Measurements from ENCODE around the gene CLASP1.

Gene CLASP1

DNA sequence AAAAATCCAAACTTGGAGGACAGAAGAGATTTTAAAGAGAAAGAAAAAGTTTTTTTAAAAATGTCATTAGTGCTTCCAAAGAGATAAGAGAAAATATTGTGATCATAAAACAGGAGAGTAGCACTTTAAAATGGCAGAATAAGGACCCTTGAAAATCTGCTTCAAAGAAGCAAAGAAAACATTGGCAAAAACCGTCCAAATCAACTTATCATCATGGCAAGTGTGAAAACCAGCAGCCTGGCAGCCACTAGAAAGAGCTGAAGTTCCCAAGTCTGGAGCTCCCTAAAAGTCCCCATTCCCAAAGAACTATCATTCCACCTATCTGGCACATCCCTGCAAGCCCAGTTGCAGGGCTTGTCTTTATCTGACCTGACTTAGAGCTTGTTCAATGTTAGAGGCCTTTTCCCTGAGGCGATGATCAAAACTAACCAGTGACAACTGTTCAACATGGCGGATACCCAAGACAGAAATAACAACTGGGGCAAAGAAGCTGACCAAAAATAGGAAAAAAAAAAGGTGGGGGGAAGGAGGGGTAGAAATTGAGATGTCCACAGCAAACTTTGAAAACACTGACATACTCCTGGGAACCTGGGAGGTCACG lies 143.2 kb downstream of the CLASP1 start:
- Mint-ChIP-seq H3K4me3 (no peak overlapping the region), H3K9me3 (ENCODE audit: low read depth) (no peaks in the 10 kb centered on the region), H3K36me3 (peaks cover 30% of the 10 kb centered on the region), H3K27me3 (no peaks in the 10 kb centered on the region), H3K27ac (no peak overlapping the region), H3K4me1 (ENCODE audit: low read depth) (peaks cover 17% of the 10 kb centered on the region)

DNA sequence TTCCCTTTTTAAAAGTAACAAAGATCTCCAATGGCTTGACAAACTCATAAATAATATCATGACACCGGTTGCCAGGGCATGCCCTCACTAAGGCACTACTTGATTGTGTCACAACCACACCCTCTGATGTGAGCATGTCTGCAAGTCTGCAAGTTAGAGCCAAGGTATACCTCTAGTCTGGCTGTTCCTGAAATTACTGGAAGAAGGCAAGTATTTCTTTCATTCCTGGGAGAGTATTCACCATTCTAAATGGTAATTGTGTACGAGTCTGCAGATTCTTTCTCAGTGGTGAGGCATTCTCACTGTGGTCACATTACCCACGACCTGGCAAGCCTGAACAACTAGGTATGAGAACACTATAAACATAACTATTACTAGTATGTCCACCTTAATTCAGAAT lies 144.3 kb downstream of the CLASP1 start:
- no peaks in the 10 kb centered on the region for H3K9me3 Mint-ChIP-seq (ENCODE audit: low read depth)
- peaks cover 15% of the 10 kb centered on the region for H3K4me1 Mint-ChIP-seq (ENCODE audit: low read depth)
- no peak overlapping the region for H3K27ac Mint-ChIP-seq
- H3K36me3 Mint-ChIP-seq: peaks cover 30% of the 10 kb centered on the region
- no peak overlapping the region for H3K4me3 Mint-ChIP-seq
- H3K27me3 Mint-ChIP-seq: no peaks in the 10 kb centered on the region

DNA sequence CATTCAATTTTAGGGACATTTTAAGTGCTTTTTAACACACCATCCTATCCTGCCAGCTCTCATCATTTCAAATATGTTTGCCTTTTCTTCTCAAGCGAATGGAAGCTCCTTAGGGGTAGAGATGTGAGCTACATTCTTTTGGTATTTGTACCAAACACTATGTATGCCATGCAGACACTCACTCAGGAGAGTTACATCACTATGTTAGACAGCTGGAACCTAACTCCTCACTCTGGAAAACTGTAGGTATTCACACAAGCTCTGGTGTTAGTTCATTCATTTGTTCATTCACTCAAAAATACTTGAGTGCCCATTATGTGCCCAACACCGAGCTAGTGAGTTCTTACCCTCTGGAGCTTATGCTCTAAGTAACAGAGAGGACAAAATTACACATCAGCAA lies 144.9 kb downstream of the CLASP1 start:
- no peaks in the 10 kb centered on the region for H3K27me3 Mint-ChIP-seq

DNA sequence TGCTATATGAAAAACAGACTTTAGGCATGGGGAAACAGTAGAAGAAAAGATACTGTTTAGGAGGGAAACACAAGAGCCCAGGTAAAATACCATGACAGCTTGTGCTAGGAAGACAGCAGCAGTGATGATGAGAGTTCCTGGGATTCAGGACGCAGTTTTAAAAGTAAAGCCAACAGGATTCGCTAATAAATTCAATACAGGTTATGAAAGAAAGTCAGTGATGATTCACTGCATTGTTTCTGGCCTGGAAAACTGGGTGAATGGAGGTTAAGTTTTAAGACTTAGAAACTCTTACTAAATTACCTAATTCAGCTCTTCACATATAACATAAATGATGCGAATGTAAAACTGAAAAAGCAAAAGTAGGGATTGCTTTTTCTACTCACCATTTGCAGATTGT lies 146.5 kb downstream of the CLASP1 start:
- H3K9me3 Mint-ChIP-seq (ENCODE audit: low read depth): no peaks in the 10 kb centered on the region
- no peaks in the 10 kb centered on the region for H3K27me3 Mint-ChIP-seq
- no peak overlapping the region for H3K27ac Mint-ChIP-seq
- H3K36me3 Mint-ChIP-seq: peaks cover 35% of the 10 kb centered on the region
- no peak overlapping the region for H3K4me3 Mint-ChIP-seq
- peaks cover 16% of the 10 kb centered on the region for H3K4me1 Mint-ChIP-seq (ENCODE audit: low read depth)

More for the DNA sequence above, 144.9 kb downstream of the CLASP1 start:
- Mint-ChIP-seq H3K27ac (no peak overlapping the region), H3K9me3 (ENCODE audit: low read depth) (no peaks in the 10 kb centered on the region), H3K4me3 (no peak overlapping the region), H3K36me3 (peaks cover 33% of the 10 kb centered on the region), H3K4me1 (ENCODE audit: low read depth) (peaks cover 16% of the 10 kb centered on the region)

DNA sequence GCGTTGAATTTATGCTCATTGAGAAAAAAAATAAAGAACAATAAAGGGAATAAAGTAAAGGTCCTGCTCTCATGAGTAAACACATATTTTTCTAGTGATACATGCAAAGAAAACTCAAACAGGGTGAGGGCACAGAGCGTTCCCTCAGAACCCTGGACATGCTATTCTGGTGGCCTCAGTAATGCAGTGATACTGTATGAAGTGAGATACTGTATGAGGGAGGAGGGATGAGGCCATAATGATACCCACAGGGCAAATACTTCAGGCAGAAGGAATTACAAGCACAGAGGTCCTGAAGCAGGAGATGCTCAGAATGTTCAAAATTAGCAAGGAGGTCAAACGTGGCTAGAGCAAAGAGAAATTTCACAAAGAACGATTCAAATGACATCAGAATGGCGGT lies 147.0 kb downstream of the CLASP1 start:
- H3K27me3 Mint-ChIP-seq: no peaks in the 10 kb centered on the region
- peaks cover 35% of the 10 kb centered on the region for H3K36me3 Mint-ChIP-seq
- no peaks in the 10 kb centered on the region for H3K9me3 Mint-ChIP-seq (ENCODE audit: low read depth)
- no peak overlapping the region for H3K27ac Mint-ChIP-seq
- no peak overlapping the region for H3K4me3 Mint-ChIP-seq
- H3K4me1 Mint-ChIP-seq (ENCODE audit: low read depth): peaks cover 12% of the 10 kb centered on the region

DNA sequence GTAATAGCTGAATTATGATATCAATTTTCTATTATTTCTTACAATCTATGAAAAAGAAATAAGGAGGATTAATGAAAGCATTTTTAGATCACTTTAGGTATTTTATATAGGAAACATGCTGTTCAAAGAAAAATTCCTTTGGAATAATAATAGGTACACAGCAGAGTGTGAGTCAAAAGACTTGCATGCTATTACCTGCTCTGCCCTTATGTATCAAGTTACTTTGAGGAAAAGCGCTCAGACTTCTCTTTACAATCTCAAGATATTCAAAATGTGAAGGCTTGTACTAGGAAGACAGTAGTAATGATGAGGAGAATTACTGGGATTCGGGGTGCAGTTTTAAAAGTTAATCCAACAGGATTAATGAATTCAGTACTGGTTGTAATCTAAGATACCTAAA lies 147.7 kb downstream of the CLASP1 start:
- Mint-ChIP-seq H3K27me3 (no peaks in the 10 kb centered on the region), H3K4me1 (ENCODE audit: low read depth) (peaks cover 5% of the 10 kb centered on the region), H3K27ac (no peak overlapping the region), H3K4me3 (no peak overlapping the region), H3K36me3 (peaks cover 35% of the 10 kb centered on the region), H3K9me3 (ENCODE audit: low read depth) (no peaks in the 10 kb centered on the region)

DNA sequence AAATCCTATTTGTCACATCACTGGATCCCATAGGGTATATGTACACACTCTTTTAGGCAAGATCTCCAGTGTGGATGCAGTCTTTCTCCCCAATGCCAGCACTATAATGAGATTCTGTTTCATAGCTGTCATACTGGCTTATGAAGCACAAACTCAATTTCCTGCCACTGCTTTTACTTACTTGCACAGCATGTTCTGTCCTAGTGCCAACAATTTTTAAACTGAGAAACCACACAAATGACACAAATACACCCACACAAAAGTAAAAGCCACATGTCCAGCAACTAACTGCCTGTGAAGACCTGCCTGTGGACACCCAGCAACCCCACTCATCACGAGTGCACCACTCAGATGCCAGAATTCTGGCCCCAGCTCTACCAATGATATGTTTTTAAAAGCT lies 148.2 kb downstream of the CLASP1 start:
- H3K36me3 Mint-ChIP-seq: peaks cover 35% of the 10 kb centered on the region
- H3K9me3 Mint-ChIP-seq (ENCODE audit: low read depth): no peaks in the 10 kb centered on the region
- no peak overlapping the region for H3K4me3 Mint-ChIP-seq
- H3K27me3 Mint-ChIP-seq: no peaks in the 10 kb centered on the region
- peaks cover 2% of the 10 kb centered on the region for H3K4me1 Mint-ChIP-seq (ENCODE audit: low read depth)
- no peak overlapping the region for H3K27ac Mint-ChIP-seq

DNA sequence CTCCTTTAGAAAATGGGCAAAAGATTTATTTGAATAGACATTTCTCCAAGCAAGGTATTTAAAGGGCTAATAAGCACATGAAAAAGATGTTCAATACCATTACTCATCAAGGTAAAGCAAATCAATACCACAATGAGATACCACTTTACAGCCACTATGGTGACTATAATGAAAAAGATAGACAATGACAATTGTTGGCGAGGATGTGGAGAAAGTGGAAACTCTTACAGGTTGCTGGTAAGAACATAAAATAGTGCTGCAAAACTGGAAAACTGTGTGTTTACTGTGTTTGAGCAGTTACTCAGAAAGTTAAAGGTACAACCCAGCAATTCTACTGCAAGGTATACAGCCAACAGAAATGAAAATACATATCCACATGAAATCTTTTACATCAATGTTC lies 150.5 kb downstream of the CLASP1 start:
- no peak overlapping the region for H3K4me3 Mint-ChIP-seq
- peaks cover 9% of the 10 kb centered on the region for H3K4me1 Mint-ChIP-seq (ENCODE audit: low read depth)
- H3K9me3 Mint-ChIP-seq (ENCODE audit: low read depth): no peaks in the 10 kb centered on the region
- H3K27me3 Mint-ChIP-seq: no peaks in the 10 kb centered on the region
- peaks cover 41% of the 10 kb centered on the region for H3K36me3 Mint-ChIP-seq
- H3K27ac Mint-ChIP-seq: no peak overlapping the region

DNA sequence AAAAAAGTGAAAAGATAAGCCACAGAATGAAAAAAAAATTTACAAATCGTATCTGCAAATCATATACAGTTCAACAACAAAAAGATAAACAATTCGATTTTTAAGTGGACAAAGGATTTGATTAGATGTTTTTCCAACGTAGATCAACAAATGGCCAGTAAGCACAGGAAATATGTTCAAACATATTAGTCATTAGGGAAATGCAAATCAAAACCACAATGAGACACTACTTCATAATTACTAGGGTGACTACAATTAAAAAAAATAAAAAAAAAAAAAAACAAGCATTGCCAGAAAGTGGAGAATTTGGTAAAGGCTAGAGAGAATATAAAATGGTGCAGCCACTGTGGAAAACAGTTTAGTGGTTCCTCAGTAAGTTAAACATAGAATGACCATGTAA lies 156.9 kb downstream of the CLASP1 start:
- no peak overlapping the region for H3K27ac Mint-ChIP-seq
- H3K4me1 Mint-ChIP-seq (ENCODE audit: low read depth): peaks cover 45% of the 10 kb centered on the region
- H3K36me3 Mint-ChIP-seq: peaks cover 11% of the 10 kb centered on the region
- no peak overlapping the region for H3K4me3 Mint-ChIP-seq
- no peaks in the 10 kb centered on the region for H3K27me3 Mint-ChIP-seq
- H3K9me3 Mint-ChIP-seq (ENCODE audit: low read depth): no peaks in the 10 kb centered on the region

DNA sequence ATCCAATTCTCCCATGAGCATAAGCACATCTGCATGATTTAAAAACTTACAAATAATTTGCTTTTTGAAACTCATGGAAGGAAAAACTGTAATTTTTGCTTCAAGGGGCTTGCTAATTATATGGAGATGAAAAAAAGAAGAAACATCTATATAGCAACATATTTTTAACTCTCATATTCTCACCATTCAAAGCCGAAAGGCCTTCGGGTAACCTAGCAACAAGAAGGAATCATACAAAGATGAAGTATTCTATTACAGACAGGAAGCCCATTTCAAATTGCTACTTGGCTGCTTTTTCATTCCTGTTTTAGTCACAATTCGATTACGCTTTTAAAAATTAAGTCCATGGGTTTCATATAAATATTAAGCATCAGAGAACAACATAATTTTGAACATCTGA lies 157.7 kb downstream of the CLASP1 start:
- H3K27me3 Mint-ChIP-seq: no peaks in the 10 kb centered on the region
- no peak overlapping the region for H3K27ac Mint-ChIP-seq
- H3K9me3 Mint-ChIP-seq (ENCODE audit: low read depth): no peaks in the 10 kb centered on the region
- H3K4me3 Mint-ChIP-seq: no peak overlapping the region
- H3K4me1 Mint-ChIP-seq (ENCODE audit: low read depth): peaks cover 45% of the 10 kb centered on the region
- peaks cover 11% of the 10 kb centered on the region for H3K36me3 Mint-ChIP-seq

DNA sequence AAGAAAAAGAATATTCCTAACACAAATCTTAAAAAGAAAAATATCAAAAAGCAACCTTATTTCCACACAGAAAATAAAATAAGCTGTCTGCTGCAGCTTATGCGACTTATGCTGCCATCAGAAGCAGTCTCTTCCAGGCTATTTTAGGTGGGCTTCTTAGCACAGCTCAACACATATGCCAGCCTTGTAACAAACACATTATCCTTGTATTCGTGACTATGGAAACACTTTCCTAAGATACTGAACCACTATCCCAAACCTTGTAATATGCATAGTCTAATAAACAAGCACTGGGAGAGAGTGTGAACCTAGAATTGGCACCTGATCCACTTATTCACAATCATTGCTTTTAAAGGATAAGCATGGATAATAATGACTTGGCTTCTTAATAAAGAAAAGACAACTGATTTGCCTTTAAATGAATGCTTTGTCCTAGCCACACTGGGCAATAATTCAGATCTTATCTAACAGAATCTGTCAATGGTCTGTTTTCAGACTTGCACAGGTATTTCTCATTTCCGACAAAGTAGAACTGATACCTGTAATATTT lies 158.6 kb downstream of the CLASP1 start:
- Mint-ChIP-seq H3K36me3 (peaks cover 14% of the 10 kb centered on the region), H3K9me3 (ENCODE audit: low read depth) (no peaks in the 10 kb centered on the region), H3K27me3 (no peaks in the 10 kb centered on the region), H3K27ac (no peak overlapping the region), H3K4me3 (no peak overlapping the region), H3K4me1 (ENCODE audit: low read depth) (peaks cover 43% of the 10 kb centered on the region)

DNA sequence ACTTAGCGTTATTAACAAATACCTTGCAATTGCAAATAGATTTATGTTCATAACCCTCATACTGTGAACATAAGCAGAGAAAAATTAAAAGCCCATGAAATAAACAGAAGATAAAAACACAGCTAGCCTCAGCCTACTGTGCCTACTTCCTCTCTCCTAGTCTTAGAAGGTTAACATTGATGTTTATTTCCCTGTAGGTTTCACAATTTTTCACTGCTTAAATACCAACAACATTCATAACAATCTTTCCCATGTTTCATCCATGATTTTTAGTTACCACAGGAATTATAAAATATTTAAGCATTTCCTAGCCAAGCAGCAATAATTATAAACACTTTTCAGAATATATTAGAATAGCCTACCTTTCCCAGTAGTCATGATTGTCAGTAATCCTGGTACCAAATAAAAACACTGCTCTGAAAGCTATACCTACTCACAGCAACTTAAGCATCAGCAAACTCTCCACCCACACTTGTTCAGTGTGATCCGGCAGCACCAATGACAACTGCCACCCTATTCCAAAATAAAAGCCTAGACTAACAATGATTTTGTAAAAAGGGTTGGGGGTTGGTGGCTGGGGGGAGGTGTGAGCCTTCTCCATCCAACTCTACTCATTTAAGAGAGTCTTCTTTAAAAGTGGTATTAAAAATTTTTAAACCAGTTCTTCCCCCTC lies 159.2 kb downstream of the CLASP1 start:
- Mint-ChIP-seq H3K36me3 (peaks cover 14% of the 10 kb centered on the region), H3K4me3 (no peak overlapping the region), H3K27ac (no peak overlapping the region), H3K27me3 (no peaks in the 10 kb centered on the region), H3K9me3 (ENCODE audit: low read depth) (no peaks in the 10 kb centered on the region), H3K4me1 (ENCODE audit: low read depth) (peaks cover 43% of the 10 kb centered on the region)

DNA sequence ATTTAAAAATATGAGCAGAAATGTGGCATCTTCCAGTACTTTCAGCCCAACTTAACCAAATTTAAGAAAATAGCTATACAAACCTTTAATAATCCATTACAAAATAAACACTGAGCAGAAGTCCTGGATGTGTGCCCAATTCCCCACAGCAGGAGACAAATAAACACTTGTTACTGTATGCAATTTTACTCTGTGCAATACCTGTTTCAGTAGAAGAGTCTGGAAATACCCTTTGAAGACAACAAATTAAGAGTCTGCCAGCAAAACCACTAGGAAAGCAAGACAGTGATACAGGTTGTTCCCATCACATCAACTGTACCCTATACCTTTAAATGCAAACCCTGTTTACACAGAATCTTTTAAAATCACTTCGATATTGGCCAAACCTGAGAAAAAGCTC lies 160.0 kb downstream of the CLASP1 start:
- Mint-ChIP-seq H3K4me1 (ENCODE audit: low read depth) (peaks cover 46% of the 10 kb centered on the region), H3K27ac (no peak overlapping the region), H3K9me3 (ENCODE audit: low read depth) (no peaks in the 10 kb centered on the region), H3K4me3 (no peak overlapping the region), H3K36me3 (peaks cover 17% of the 10 kb centered on the region), H3K27me3 (no peaks in the 10 kb centered on the region)

DNA sequence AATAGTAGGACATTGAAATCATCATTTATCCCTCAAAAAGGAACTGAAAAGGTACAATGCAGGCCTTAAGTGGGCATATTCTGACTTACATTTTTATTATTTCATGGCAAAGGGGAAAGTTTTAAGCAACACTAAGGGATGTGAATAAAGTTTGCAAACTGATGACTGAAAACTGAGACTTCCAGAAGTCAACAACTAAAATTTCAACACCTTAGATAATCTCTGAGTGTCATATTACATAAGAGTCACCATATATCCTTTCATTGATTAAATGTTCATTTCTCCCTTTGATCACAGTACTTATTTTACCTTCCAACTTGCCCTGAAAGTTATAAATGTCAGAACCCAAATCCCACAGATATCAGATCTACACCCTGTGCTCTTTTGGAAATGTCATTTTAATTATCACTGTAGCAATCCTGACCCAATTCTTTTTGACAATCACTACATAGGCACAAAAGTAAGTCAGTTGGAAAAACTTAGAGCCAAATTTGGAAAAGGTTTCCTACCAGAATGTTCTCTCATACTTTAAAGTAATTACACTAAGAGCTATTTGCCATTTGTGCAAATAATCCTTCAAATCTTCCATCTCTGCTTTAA lies 163.0 kb downstream of the CLASP1 start:
- Mint-ChIP-seq H3K27me3 (no peaks in the 10 kb centered on the region), H3K4me3 (no peak overlapping the region), H3K36me3 (peaks cover 9% of the 10 kb centered on the region), H3K27ac (no peak overlapping the region), H3K4me1 (ENCODE audit: low read depth) (peaks cover 30% of the 10 kb centered on the region), H3K9me3 (ENCODE audit: low read depth) (no peaks in the 10 kb centered on the region)

DNA sequence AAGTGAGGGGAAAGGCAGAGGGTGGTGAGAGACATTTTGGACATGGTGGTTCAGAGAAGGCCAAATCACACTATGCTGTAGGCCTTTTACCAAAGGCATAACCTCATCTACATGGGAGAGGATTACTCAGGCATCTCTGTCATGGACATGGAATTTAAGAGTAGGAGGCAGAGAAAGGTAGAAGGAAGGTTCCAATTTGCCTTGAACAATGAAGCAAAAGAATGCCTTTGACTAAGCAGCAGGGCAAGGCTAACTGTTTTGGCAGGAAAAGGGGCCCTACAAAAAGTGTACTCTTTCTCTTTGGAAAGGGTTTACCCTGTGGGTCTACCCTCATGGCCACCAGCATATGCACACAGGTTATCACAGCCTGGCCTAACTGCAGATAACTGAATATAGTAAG lies 164.2 kb downstream of the CLASP1 start:
- peaks cover 23% of the 10 kb centered on the region for H3K4me1 Mint-ChIP-seq (ENCODE audit: low read depth)
- peaks cover 9% of the 10 kb centered on the region for H3K36me3 Mint-ChIP-seq
- no peaks in the 10 kb centered on the region for H3K27me3 Mint-ChIP-seq
- H3K27ac Mint-ChIP-seq: no peak overlapping the region
- H3K4me3 Mint-ChIP-seq: no peak overlapping the region
- H3K9me3 Mint-ChIP-seq (ENCODE audit: low read depth): no peaks in the 10 kb centered on the region
